HCT116 (cell line): ENCODE data around the gene CTIF. TPM values are rescaled to one million over a fixed set of nuclear protein-coding genes. Genes with fewer than 3 reads are reported as not detected.

Experiments
- ATAC-seq: fragments of 200-7000 bp; cut with Tn5 transposase; 2 replicates; pipeline ENCODE4 v1.9.1; 2020; ENCODE audit warnings: mild to moderate bottlenecking, moderate library complexity
- BruUV-seq: library from RNA; stranded (reverse); fragments of 400-500 nt; replicated peaks from 2 replicates; lab custom pipeline; 2021; lab: Mats Ljungman, UMichigan
- CTCF ChIA-PET: fragments of 300-600 bp; sonication (Branson Sonifier 250); formaldehyde crosslinking; loops from one replicate; lab custom pipeline; 2021; ENCODE audit warnings: antibody characterized with exemption; lab: Charles Lee
- POLR2A ChIA-PET: fragments of 300-600, 350-600 bp; sonication (Branson Sonifier 250); formaldehyde crosslinking; loops from one replicate; lab custom pipeline; 2021; ENCODE audit warnings: antibody characterized with exemption; lab: Charles Lee
- RAD21 ChIA-PET, 2 experiments: fragments of 300-600 bp; sonication (Branson Sonifier 250); formaldehyde crosslinking; loops; one replicate each; lab custom pipeline; 2023; ENCODE audit warnings: low total read pairs in 2 of 2; ENCODE audit not compliant: uncharacterized antibody in 2 of 2, unreplicated experiment in 2 of 2, low non-redundant PET in 1 of 2; lab: Charles Lee
- DNase-seq: peaks from one replicate; pipeline ENCODE4 v3.0.0-alpha.2; 2010; ENCODE audit warnings: low read depth, low spot score
- H2AFZ ChIP-seq: fragments of 200-600 bp; shearing (Covaris generic), sonication (generic); 2 replicates; pipeline ENCODE4 v1.6.1; 2017; ENCODE audit warnings: low read depth, mixed run types, mixed read lengths, antibody characterized with exemption, low read length; ENCODE audit not compliant: poor library complexity, severe bottlenecking
- H3K27ac ChIP-seq: 2 replicates; pipeline ENCODE4 v1.5.1; 2012; ENCODE audit warnings: low read depth, low read length
- H3K27me3 ChIP-seq: fragments of 200-600 bp; sonication (generic); 2 replicates; pipeline ENCODE4 v1.6.1; 2016; ENCODE audit warnings: mixed run types, low read length, mixed read lengths; ENCODE audit not compliant: insufficient read depth
- H3K36me3 ChIP-seq, 2 experiments: fragments of 200-500 bp in 1 of 2; fragments of 200-600 bp in 1 of 2; sonication (Bioruptor generic) in 1 of 2; sonication (generic) in 1 of 2; 2 replicates each; pipeline versions ENCODE4 v1.5.1 to v1.6.1; 2014 to 2016; ENCODE audit warnings: low read length in 2 of 2, inconsistent platforms in 1 of 2, mixed read lengths in 1 of 2, mixed run types in 1 of 2; ENCODE audit not compliant: insufficient read depth in 2 of 2, control insufficient read depth in 1 of 2
- H3K4me1 ChIP-seq, 2 experiments: fragments of 200-600 bp in 1 of 2; sonication (generic) in 1 of 2; 2 replicates each; pipeline versions ENCODE4 v1.5.1 to v1.6.1; 2012 to 2017; ENCODE audit warnings: low read length in 2 of 2, inconsistent platforms in 1 of 2, mild to moderate bottlenecking in 1 of 2, mixed read lengths in 1 of 2, mixed run types in 1 of 2, moderate library complexity in 1 of 2; ENCODE audit not compliant: insufficient read depth in 2 of 2, control insufficient read depth in 1 of 2
- H3K4me2 ChIP-seq: fragments of 200-600 bp; sonication (generic); 2 replicates; pipeline ENCODE4 v1.6.1; 2017; ENCODE audit warnings: mixed run types, low read length, mixed read lengths
- H3K4me3 ChIP-seq, 2 experiments: fragments of 200-600 bp in 1 of 2; sonication (generic) in 1 of 2; replicated peaks in 1 of 2; 2 replicates each; pipeline ENCODE4 v1.5.1; 2011 to 2016; ENCODE audit warnings: low read length in 2 of 2, control low read depth in 1 of 2, low read depth in 1 of 2, mild to moderate bottlenecking in 1 of 2, mixed read lengths in 1 of 2, mixed run types in 1 of 2
- H3K79me2 ChIP-seq: fragments of 200-600 bp; sonication (generic); 2 replicates; pipeline ENCODE4 v1.6.1; 2017; ENCODE audit warnings: mild to moderate bottlenecking, mixed run types, low read length, moderate library complexity, mixed read lengths; ENCODE audit not compliant: insufficient read depth
- H3K9ac ChIP-seq: fragments of 200-600 bp; sonication (generic); 2 replicates; pipeline ENCODE4 v1.6.1; 2016; ENCODE audit warnings: low read length, mixed read lengths
- H3K9me2 ChIP-seq: fragments of 200-600 bp; sonication (generic), shearing (Covaris generic); 2 replicates; pipeline ENCODE4 v1.6.1; 2017; ENCODE audit warnings: mixed run types, mild to moderate bottlenecking, moderate library complexity; ENCODE audit not compliant: insufficient read depth
- H3K9me3 ChIP-seq, 2 experiments: fragments of 200-500 bp in 1 of 2; fragments of 200-600 bp in 1 of 2; sonication (Bioruptor generic) in 1 of 2; sonication (generic) in 1 of 2; 2 replicates each; pipeline ENCODE4 v1.6.1; 2014 to 2017; ENCODE audit warnings: low read length in 2 of 2, mixed read lengths in 2 of 2, inconsistent platforms in 1 of 2, low read depth in 1 of 2, mild to moderate bottlenecking in 1 of 2, mixed run types in 1 of 2, moderate library complexity in 1 of 2; ENCODE audit not compliant: control insufficient read depth in 1 of 2, insufficient read depth in 1 of 2
- H4K20me1 ChIP-seq: fragments of 200-600 bp; sonication (generic), shearing (Covaris generic); 2 replicates; pipeline ENCODE4 v1.6.1; 2017; ENCODE audit warnings: mixed run types, mild to moderate bottlenecking, moderate library complexity; ENCODE audit not compliant: insufficient read depth
- CBX3 ChIP-seq: IDR thresholded peaks from 2 replicates; pipeline ENCODE4 v1.6.1; 2012; ENCODE audit warnings: low read depth
- CTCF ChIP-seq, 3 experiments: fragments of 200-600 bp in 1 of 3; sonication (generic) in 1 of 3; IDR thresholded peaks in 2 of 3; conservative IDR thresholded peaks in 1 of 3; 2 replicates each; pipeline ENCODE4 v1.5.1; 2012 to 2017; ENCODE audit warnings: low read depth in 2 of 3, low read length in 2 of 3, antibody characterized with exemption in 1 of 3, borderline replicate concordance in 1 of 3, control low read depth in 1 of 3, mild to moderate bottlenecking in 1 of 3, mixed read lengths in 1 of 3, mixed run types in 1 of 3, moderate library complexity in 1 of 3; ENCODE audit not compliant: insufficient read depth in 1 of 3
- ELF1 ChIP-seq: IDR thresholded peaks from 2 replicates; pipeline ENCODE4 v1.6.1; 2012; ENCODE audit warnings: low read depth, borderline replicate concordance
- MAX ChIP-seq: IDR thresholded peaks from 2 replicates; pipeline ENCODE4 v1.6.1; 2012
- POLR2A ChIP-seq: IDR thresholded peaks from 2 replicates; pipeline ENCODE4 v1.7.0; 2011; ENCODE audit warnings: borderline replicate concordance; ENCODE audit not compliant: insufficient read depth, insufficient read length; ENCODE audit errors: extremely low read depth
- SRF ChIP-seq: IDR thresholded peaks from 2 replicates; pipeline ENCODE4 v1.6.1; 2012; ENCODE audit warnings: low read depth
- ZNF274 ChIP-seq: fragments of 200-500 bp; sonication (Bioruptor generic); IDR thresholded peaks from 2 replicates; pipeline ENCODE4 v1.6.1; 2014; ENCODE audit warnings: mild to moderate bottlenecking, low read depth, low read length, inconsistent platforms
- intact Hi-C: fragments of 100-400 bp; cut with micrococcal nuclease; formaldehyde crosslinking; loops from 2 replicates; pipeline ENCODE4 v1.10.0; 2022
- total RNA-seq: library from RNA; stranded (reverse); gene quantifications from one replicate; pipeline ENCODE4 v1.2.1, GENCODE V29; 2021; ENCODE audit not compliant: unreplicated experiment
- TF ChIP-seq, protein P1 (sequence below): IDR thresholded peaks from 2 replicates; pipeline ENCODE4 v1.6.1; 2012

CTIF gene
- total RNA-seq, 1 experiment from 2014 or later = 19.7 TPM

DNA sequence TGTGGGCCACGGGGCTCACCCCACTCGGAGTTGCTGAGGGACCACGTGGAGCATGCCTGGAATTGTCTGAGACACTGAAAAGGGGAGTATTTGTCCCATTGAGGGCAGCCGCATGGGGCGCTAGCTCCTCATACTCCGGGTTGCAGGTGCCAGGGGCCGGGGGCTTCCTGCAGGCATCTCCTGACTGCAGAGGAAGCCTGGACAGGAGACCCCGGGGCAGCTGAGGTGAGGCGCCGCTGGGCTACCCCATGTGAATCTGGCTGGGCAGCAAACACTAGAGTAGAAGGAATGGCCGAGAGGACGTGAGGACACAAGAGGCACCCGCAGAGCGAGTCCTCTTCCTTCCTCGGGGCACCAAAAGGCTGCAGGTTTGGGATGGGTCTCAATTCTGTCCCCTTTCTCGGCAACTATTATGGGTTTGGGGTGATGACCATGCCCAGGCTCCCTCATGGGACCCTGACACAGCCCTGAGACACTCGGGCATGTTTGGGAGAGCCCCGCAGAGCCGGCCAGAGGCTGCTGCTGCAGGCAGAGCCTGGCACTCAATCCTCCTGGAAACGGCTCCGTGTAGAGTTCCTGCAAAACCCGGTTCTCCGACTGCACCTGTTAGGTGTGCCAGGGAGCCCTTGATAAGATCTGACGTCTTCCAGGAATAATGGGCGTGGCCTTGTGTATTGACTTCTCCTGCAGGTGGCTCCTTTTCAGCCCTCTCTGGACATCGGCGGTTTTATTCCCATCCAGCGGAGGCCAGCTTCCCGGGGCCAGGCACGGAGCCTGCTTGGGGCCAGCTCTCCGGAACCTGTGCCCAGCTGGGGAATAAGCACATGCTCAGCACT lies 77.0 kb downstream of the CTIF start:
- TF ChIP-seq MAX = no peak
- TF ChIP-seq ZNF274 = no peak
- TF ChIP-seq, protein P1, sequence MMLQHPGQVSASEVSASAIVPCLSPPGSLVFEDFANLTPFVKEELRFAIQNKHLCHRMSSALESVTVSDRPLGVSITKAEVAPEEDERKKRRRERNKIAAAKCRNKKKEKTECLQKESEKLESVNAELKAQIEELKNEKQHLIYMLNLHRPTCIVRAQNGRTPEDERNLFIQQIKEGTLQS = no peak
- TF ChIP-seq SRF = no peak
- H3K36me3 ChIP-seq = no peaks in the 10 kb centered on the region
- ATAC-seq (peak; percentile 54), DNase-seq (no peak)
- no TSS peak for BruUV-seq
- ChIA-PET CTCF (interaction anchor here (1.3 kb wide), 1 partner anchor 11 kb away, joined by 5 read pairs; no protein-coding TSS in a partner anchor), POLR2A (no interaction called here), RAD21 (no interaction called here)
- intact Hi-C loops = no loop called here
- no peaks in the 10 kb centered on the region for H4K20me1 ChIP-seq
- no peaks in the 10 kb centered on the region for H3K9me3 ChIP-seq
- no peak overlapping the region for H3K4me3 ChIP-seq
- H3K27ac ChIP-seq = no peak overlapping the region
- H3K9me2 ChIP-seq = no peaks in the 10 kb centered on the region
- peaks cover 4 to 5% of the 10 kb centered on the region in 2 experiments; a peak in 2 of 4 replicates for H3K4me1 ChIP-seq
- H3K9ac ChIP-seq = no peak overlapping the region
- H3K79me2 ChIP-seq = no peaks in the 10 kb centered on the region
- H3K27me3 ChIP-seq = no peaks in the 10 kb centered on the region
- no peak overlapping the region for H3K4me2 ChIP-seq
- H2AFZ ChIP-seq = no peak overlapping the region

GRCh38 chr18:48616484-48617255 lies 77.8 kb downstream of the CTIF start:
- Histone ChIP-seq H3K4me2 (no peak overlapping the region), H3K27ac (no peak overlapping the region), H3K4me3 (no peak overlapping the region), H2AFZ (no peak overlapping the region), H3K27me3 (no peaks in the 10 kb centered on the region), H3K36me3 (no peaks in the 10 kb centered on the region), H3K9me2 (no peaks in the 10 kb centered on the region), H3K4me1 (peaks cover 4 to 5% of the 10 kb centered on the region in 2 experiments; a peak in 2 of 4 replicates), H4K20me1 (no peaks in the 10 kb centered on the region), H3K9ac (no peak overlapping the region), H3K9me3 (no peaks in the 10 kb centered on the region), H3K79me2 (no peaks in the 10 kb centered on the region)
- intact Hi-C loops = no loop called here
- RAD21 ChIA-PET = no interaction called here
- POLR2A ChIA-PET = no interaction called here
- CTCF ChIA-PET = no interaction called here
- no TSS peak for BruUV-seq
- no peak for ATAC-seq
- no peak for DNase-seq
- no peak for TF ChIP-seq POLR2A
- TF ChIP-seq ELF1 = no peak
- TF ChIP-seq CTCF (IDR thresholded peaks at IDR 0.05 in 2 of 3, conservative IDR thresholded peaks at IDR 0.05 in 1 of 3; ENCODE audit: borderline replicate concordance in 1 of 3, insufficient read depth in 1 of 3, low read depth in 2 of 3, low read length in 2 of 3) = no peak
- TF ChIP-seq CBX3 = no peak
- TF ChIP-seq, all 23 proteins: peak for 0
